Activated CD4-positive, CD25-positive, alpha-beta regulatory T cell (primary cell): Measurements from ENCODE around the gene LRRC7.

Source experiments
- DNase-seq, 4 experiments: peaks; one replicate each; lab custom pipeline; 2025; lab: John Stamatoyannopoulos, UW

Gene LRRC7

DNA sequence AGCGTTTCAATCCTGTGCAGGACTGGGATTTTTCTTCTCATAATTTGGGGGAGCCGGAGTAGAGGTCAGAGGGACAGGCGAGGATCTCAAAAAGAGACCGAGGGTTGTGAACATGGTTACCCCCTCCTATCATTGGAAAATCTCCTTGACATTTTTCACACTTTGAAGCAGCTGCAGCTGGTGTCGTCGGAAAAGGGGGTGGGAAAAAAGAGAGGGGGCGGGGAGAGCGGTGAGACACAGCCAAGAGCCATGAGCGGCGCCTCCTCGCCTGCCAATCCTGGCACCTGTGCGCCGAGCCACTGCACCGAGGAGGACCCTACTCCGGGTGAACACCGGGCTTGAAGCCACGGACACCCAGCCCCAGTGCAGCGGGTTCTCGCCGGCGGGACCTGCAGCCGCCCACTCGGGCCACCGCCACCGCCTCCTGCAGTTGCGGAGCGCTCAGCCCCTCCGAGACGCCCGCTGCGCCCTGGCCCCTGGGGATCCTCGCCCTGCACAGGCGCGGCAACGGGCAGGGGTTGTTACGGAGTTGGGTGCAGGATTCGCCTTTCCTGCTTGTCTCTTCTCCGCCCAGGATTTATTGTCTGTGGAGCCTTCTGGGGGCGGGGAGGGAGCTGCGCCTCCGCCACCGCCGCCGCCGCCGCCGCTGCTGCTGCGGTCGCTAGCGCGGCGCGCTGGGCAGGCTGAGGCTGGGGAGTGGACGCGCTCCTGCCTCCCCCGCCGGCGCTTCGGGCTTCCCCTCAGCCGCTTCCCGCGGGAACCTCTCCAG, at the start of gene LRRC7:
LRRC7 (plus strand) TSS at position 271 of the 769 bp plus-strand sequence. CDS start 718 bp downstream, outside the sequence.
- no peak for DNase-seq

DNA sequence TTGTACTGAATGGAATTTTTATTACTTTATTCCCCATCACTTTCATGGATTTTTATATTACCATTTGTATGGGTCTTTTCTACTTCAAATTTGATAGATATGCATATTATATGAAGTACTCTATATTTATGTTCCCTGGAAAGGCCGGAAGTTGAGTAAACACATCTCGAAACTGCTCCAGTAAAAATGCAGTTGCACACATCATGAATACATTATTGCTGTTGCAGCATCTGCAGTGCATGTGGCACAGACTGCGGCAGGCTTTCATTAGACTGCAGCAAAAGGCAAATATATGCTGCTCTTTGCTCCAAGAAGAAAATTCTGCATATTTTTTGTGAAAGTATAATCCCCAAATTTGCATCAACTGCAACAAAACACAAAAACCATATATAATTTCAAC, 48.7 kb upstream of the LRRC7 start:
- DNase-seq, result no peak

DNA sequence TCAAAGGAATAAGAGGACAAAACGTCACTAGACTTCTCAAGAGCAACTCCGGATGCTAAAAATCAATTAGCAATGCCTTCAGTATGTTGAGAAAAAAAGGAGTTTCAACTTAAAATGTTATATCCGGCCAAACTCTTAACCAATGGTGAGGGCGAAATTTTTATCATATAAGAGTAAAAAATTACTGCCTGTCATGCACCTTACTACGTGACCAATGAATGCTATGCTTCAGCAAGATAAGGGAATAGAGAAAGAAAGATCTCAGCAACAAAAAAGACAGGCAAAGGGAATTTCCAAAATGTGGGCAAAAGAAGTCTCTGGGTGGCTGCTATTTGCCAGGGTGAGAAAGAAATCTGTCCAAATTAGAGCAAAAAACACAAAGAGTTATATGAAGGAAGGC, 47.4 kb upstream of the LRRC7 start:
- no peak for DNase-seq

GRCh38 chr1:69523032-69523431, 44.7 kb upstream of the LRRC7 start:
- no peak for DNase-seq

- DNase-seq, result no peak
These were observed 44.3 kb upstream of the LRRC7 start for GRCh38 chr1:69523461-69523860.

DNA sequence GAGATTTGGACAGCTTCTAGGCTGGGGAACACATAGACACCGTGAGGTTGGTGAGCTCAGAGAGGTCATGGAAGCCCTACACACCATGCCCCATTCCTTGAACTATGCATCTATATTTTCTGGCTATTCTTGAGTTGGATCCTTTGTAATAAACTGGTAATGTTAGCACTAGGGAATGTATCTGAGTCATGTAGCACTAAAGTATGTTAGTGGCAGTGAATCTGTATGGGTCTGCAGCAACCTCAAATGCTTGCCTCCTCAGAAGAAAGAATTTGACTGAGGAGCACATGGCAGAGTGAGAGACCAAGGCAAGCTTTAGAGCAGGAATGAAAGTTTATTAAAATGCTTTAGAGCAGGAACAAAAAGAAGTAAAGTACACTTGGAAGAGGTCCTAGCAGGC, 43.7 kb upstream of the LRRC7 start:
- DNase-seq, result no peak

DNA sequence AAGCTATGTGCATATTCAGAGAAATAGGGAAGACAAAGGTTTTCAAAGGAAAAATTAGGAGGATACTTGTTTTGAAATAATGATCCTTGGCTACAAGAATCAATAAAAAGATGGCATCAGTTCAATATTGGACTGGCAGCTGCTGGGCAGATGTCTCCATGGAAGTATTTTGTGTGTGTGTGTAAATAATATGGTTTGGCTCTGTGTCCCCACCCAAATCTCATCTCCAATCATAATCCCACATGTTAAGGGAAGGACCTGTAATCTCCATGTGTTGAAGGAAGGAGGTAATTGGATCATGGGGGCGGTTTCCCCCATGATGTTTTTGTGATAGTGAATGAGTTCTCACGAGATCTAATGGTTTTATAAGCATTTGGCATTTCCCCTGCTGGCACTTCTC, 40.4 kb upstream of the LRRC7 start:
- DNase-seq, result no peak

DNA sequence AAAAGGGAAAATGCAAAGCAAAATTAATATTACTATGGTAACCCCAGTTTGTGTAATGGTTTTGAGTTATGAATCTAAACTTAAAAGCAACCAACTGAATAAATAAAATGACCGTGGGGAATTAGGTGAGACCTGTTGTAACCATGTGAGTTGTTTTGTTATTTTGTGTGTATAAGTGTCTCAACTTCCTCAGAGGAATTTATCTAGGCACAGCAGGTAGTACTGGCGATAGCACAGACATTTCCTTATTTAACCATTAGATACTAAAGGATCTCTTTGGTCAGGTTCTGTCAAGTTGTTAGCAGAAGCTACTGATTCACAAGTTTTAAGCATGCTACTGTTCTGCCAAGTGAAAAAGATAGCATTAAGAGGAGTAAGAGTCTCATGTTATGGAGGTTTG, 39.3 kb upstream of the LRRC7 start:
- DNase-seq, result no peak

- no peak for DNase-seq
These were observed 34.4 kb upstream of the LRRC7 start for GRCh38 chr1:69533343-69533742.

DNA sequence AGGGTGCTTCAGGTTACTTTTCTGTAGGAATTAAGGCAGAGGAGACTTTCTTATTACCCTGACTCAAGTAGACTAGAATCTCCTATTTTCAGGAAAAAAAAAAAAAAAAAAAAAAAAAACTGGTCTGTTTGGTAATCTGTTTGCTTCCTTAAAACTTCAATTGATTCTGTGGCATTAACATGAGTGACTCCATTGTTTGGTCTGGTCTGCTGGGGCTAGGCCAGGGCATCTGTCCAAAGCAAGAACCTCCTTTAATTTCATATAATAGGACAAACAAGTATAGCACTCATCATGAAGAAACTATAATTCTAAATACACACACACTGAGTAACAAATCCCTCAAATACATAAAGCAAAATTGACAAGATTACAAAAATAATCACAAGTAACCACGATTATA, 32.9 kb upstream of the LRRC7 start:
- no peak for DNase-seq

- DNase-seq, result no peak
These were observed 32.2 kb upstream of the LRRC7 start for GRCh38 chr1:69535490-69535889.

DNA sequence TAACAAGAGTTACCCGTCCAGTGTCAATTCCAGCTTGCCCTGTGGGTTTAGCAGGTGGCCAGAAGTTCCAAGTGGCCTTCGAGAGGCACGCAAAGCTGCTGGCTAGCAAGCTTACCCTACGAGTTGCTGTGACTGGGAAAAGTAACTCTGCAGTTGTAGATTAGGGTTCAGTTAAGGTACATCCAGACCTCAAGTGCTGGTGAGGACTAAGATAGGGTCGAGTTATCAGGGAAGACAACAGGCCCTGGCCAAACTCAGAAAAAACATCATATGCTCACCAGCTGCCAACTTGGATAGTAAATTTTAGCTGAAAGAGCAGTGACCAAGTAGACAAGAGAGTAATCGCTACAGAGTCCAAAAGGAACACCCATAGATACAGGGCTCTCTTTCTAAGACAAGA, 27.7 kb upstream of the LRRC7 start:
- DNase-seq, result no peak

GRCh38 chr1:69551476-69552324, 16.0 kb upstream of the LRRC7 start:
- no peak for DNase-seq

DNA sequence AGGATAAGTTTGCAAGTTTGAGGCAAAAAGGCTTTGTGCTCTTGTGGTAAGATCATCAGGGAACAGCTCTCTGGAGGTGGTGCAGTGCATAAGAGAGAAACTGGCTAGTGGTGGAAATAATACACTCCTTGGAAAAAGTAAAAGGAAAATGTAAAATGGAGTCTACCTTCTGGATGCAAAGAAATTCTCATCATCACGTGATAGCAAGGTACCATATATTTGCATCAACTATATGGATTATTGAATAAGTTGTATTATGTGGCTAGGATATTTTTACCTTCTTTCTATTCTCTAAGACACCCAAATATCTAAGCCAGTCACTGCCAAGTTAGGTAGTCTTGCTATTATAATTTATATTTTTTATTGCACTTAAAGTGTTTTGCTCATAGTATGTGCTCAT, 14.0 kb upstream of the LRRC7 start:
- no peak for DNase-seq

- no peak for DNase-seq
These were observed 876 bp downstream of the LRRC7 start for GRCh38 chr1:69568421-69569174.

GRCh38 chr1:69569175-69569541, 1.4 kb downstream of the LRRC7 start:
- no peak for DNase-seq

DNA sequence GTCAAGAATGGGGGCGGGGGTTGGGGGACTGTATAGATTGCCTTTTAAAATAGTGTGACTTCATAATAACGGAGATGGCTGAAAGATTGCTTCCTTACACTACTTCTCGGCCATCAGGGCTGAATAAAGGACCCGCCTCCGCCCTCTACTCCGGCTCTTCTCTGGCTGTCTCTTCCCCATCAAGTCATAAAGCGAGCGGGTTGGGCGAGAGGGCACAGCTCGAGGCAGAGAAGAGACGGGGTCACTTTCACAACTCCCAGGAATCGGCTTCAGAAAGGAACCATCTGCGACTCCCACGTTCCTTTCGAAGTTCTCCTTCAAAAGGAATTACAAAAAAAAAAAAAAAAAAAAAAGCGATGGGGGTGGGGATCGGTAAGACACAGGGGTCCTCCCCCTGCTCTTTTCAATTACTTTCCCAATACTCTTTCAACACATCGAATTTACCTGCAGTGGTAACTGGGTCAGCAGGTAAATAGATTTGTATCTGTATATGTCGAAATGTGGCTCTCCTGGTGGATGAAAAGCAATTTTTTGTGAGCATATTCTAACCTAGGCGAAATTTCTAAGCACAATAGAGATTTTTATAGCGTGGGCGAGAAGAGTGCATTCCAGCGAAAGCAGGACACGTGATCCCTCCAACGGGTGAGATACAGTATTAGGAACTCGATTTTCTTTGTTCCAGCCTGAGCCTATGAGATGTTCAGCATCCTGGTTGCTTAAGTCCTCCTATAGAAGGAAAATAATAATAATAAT, 2.0 kb downstream of the LRRC7 start:
- DNase-seq, result no peak

- DNase-seq, result no peak
These were observed 2.6 kb downstream of the LRRC7 start for GRCh38 chr1:69570356-69570755.

DNA sequence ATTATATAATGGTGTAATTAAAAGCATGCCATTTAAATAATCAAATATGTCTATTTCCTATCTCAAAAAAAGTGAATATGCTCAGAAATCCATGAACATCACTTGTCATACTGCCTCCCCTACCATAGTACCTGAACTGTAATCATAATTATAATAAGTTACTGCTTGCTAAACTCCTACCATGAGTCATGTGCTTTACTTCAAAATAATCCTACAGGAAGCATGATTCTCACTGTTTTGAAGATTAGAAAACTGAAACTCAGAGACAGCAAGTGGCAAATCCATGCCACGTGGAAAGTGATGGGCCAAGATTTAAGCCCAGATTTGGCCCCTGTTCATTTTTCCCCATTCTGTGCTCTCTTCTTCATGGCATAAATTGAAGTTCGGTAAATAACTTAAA, 5.2 kb downstream of the LRRC7 start:
- no peak for DNase-seq

- DNase-seq, result no peak
These were observed 6.2 kb downstream of the LRRC7 start for GRCh38 chr1:69573911-69574310.

DNA sequence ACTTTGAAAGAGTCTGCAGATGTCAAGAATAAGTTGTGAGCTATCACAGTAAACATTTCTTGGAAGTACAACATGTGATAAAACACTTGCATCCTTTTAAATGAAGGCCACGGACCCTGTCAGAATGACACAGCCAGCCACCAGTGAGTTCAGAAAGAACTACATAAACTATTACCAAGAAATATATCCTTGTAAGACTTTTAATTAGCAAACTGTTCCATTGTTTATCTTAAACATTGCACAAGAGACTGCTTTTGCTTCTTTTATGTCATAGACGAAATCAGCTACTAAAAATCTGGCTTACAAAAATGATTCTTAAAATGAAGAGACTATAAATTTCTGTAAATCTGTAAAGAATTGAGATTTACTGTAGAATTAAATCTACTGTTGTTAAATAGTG, 17.9 kb downstream of the LRRC7 start:
- no peak for DNase-seq

DNA sequence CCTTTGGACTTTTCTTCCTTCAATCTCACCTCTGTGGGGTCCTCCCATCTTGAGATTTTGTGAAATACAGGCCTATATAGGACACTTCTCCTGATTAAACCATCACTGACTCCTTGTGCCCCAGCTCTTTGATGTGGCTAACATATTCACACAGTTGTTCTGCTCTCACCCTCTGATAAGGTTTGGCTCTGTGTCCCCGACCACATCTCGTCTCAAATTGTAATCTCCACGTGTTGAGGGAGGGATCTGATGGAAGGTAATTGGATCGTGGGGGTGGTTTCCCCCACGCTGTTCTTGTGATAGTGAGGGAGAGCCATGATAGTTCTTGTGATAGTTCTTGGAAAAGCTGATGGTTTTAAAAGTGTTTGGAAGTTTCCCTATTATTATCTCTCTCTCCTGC, 19.7 kb downstream of the LRRC7 start:
- no peak for DNase-seq
